HG03108 (cell line): ENCODE data around the gene F5.

Source experiments
- ATAC-seq: cut with Tn5 transposase; IDR thresholded peaks from one replicate; pipeline ENCODE4 v1.9.1; 2021; ENCODE audit warnings: moderate library complexity; ENCODE audit not compliant: unreplicated experiment

F5 gene

GRCh38 chr1:169586395-169587255 is at the start of gene F5:
Gene F5, minus strand, starts transcription at chr1:169586481. Its CDS starts 95 bp downstream, at chr1:169586386.
- peak; percentile 94 for ATAC-seq

- no peak for ATAC-seq
Measured at GRCh38 chr1:169634877-169635276, 48.6 kb upstream of the F5 start.

DNA sequence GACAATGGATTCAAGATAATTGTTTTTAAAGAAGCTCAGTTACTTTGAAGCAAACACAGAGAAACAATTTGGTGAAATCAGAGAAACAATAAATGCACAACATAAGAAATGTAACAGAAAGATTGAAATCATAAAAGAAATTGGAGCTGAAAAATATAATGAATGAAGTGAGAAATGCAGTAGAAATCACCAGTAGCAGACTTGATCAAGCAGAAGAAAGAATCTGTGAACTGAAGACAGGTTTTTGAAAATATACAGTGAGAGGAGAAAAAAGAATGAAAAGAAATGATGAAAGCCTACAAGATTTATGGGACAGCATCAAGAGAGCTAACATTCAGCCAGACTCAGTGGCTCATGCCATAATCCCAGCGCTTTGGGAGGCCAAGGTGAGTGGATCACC is 47.9 kb upstream of the F5 start:
- ATAC-seq, result no peak

GRCh38 chr1:169631249-169631648 is 45.0 kb upstream of the F5 start:
- no peak for ATAC-seq

DNA sequence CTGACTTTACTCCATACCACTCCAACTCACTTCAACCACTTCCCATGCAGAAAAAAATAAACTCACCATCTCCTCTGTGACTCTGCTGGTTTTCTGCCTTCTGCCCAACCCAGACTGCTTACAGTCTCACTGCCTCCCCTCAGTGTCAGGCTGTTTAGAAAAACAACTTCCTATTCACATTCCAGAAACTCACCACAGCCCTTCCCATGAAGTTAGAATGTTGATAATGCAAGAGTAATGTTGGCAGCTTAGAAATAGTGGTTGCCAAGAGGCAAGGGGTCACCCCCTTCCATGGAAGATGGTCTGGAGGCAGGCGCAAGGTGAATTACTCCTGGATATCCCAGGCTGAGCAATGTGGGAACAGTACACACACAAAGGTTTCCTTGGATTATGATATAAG is 43.7 kb upstream of the F5 start, which contains the start of gene SELP:
TSS of gene SELP (minus strand) at position 119 of the 400 bp plus-strand sequence. CDS start at position 69, 50 bp downstream.
- no peak for ATAC-seq

DNA sequence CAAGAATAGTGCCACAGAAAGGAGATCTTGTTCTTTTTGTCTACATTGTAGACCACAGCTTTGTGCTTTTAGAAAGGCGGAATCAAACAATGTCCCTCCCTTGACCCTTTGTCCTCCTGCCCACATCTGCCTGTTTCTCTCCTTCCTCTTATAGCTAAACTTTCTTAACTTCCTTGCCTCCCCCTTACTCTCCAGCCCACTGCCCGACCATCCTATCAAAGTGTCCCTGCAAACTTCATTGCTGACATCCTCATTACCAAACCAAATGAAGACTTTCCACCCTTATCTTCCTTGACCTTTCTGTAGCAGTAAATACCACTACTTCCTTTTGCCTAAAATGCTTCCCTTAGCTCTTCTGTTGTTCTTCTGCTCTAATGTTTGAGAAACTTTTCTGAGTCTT is 38.6 kb upstream of the F5 start:
- ATAC-seq, result no peak

DNA sequence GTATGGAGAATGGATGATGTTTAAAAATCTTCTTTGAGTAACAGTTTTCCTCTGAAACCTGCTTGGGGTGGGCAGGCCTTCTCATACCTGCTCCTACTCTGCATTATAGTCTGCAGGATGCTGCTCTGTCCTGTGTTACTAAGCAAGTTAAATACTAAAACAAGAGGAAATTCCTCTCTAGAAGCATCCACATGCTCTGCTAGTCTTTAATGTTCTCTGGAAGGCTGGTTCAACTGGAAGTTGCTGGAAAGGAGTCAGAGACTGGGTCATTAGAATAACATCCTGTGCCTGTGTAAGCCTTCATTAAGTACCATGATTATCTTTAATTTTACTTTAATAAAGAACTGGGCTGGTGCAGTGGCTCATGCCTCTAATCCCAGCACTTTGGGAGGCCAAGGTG is 37.8 kb upstream of the F5 start:
- ATAC-seq, result no peak

GRCh38 chr1:169623132-169623926 is 37.0 kb upstream of the F5 start:
- no peak for ATAC-seq

DNA sequence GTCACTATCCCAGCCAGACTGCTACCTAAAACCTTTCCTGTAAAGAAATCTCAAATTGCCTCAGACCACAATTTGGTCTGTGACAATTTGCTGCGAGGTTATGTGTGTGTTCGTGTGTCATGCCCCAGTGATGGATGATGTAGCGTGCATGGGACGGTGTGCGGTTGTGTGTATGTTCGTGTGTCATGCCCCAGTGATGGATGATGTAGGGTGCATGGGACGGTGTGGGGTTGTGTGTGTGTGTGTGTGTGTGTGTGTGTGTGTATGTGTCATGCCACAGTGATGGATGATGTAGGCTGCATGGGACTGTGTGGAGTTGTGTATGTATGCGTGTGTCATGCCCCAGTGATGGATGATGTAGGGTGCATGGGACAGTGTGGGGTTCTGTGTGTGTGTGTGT is 34.3 kb upstream of the F5 start:
- no peak for ATAC-seq

DNA sequence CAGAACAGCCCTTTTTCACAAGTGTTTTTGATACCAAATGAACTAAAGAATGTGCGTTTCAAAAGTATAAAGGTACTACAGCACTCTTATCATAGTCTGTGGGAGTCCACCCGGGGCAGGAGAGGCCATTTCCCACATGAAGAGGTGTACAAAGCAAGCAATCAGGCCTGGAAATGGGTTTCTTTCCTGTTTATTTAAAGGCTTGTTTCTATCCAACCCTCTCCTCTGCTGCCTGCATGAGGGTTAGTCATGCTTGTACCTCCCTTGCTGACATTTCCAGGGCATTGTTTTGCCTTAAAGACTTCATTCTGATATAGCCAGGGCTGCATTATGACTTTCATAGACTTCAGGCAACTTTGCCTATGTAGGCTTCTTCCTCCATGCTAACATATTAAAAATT is 32.1 kb upstream of the F5 start:
- ATAC-seq, result no peak

GRCh38 chr1:169615803-169616202 is 29.5 kb upstream of the F5 start:
- ATAC-seq, result no peak

DNA sequence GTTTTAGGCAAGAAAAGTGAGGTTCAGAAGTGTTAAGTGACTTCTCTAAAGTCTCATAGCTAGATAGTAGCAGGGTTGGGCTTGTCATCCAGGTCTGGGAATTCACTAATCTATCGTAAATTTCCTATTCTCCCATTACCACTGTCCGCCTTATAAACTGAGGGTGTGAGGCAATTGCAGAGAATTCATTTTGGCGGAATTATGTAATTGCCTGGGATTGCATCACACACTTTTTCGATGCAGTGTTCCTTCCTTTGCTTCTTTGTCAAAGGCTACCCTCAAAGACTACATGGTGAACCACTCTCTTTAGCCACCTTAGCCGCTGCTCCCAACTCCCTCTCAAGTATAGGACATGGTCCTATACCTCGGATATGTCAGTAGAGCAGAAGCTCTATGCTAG is 24.6 kb upstream of the F5 start:
- no peak for ATAC-seq

DNA sequence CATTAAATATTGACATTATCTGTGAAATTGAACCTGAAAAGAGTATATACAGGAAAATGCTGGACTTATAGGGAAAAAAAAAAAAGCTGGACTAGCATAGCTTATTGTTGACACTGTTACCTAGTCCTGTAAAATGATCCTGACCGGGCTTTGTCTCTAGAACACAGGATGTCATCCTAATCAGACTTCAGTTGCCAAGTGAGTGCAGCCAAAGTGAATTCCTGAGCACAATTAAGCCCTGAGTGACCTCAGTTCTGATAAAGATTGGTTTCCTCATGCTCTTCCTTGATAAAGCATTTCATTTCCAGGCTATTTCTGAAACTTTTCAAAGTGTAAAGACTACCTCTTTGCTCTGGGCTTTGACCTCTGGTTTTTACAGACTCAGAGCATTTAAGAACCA is 23.8 kb upstream of the F5 start:
- no peak for ATAC-seq

- no peak for ATAC-seq
Measured at GRCh38 chr1:169608226-169608625, 21.9 kb upstream of the F5 start.

- ATAC-seq, result no peak
Measured at GRCh38 chr1:169604781-169605560, 18.7 kb upstream of the F5 start.

GRCh38 chr1:169601096-169601881 is 15.0 kb upstream of the F5 start:
- ATAC-seq, result no peak

DNA sequence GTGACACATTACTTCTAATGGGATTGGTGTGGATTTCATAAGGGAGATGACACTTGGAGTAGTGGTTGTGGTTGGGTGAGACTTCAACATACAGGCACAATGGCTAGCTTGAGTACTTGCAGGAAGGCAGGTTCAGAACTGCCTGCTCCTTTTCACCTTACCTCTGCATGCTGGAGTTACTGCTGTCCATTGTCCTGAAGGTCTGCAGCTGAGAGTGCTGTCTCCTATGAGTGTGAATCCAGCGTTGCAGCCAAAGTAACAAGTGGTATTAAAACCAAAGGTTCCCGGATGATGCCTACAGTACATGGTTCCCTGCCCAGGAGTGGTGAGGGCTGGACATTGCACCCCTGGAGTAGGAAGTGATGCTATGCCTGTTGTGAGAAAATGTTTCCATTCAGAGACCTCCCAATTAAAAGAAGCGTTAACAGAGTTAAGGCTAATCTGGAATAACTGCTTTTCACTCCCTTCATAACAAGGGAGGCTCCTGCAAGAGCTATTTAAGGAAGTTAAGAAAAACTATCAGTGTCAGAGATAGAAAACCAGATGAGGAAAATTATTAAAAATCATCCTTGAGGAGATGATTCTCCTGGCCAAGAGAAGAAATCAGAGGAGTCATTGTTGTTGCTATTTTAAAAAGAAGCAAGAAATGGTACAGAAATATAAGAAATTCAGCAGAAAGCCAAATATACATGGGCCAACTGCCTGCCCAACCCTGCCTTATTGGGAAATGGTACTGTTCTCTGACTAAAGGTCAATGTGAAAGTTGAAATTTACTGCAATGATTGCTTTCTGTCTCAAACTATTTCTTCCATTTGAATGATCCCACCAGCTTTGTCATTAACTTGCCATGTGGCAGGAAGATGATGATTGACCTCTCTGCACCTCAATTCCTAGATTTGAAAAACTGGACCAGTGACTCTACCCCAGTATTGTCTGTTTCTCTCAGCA is 9.8 kb upstream of the F5 start:
- ATAC-seq, result no peak

- ATAC-seq, result peak; percentile 80
Measured at GRCh38 chr1:169594391-169594790, 8.1 kb upstream of the F5 start.

DNA sequence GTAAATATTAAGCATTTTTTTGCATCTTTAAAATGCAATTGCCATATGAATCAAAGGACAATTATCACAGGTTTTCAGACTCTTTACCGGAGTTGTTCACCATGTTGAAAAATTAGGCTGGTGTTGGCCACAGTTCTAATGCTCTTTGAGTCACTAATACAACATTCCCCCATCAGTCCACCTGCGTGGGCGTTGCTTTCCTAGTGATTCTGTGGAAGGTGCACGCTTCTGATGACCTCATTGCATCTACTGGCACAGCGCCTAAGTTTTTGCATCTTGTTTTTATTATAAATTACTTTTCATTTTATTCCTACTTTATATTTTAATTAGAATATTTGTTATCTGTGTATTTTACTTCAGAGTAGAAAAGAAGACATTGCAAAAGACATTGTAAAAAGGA is 4.7 kb upstream of the F5 start:
- ATAC-seq, result no peak
